ENCODE data around the gene PPP1R7.

DNA sequence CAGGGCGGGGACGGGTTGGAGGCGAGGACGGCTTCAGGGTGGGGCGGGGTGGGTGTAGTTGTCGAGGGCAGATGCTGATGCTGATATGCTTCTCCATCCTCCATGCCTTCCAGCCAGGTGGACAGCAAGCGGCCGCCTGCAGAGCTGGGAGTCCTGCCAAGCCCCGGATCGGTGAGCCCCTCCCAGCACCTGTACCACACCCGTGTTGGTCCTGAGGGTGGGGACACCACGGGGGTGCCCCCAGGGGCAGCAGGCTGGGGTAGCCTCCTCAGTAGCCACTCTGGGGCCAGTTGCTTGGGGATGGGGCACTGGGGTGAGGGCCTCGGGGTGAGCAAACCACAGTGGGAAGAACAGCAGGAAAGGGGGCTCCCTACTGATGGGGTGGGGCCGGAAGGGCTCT lies 40.8 kb downstream of the PPP1R7 start:
- TF ChIP-seq, protein P1, sequence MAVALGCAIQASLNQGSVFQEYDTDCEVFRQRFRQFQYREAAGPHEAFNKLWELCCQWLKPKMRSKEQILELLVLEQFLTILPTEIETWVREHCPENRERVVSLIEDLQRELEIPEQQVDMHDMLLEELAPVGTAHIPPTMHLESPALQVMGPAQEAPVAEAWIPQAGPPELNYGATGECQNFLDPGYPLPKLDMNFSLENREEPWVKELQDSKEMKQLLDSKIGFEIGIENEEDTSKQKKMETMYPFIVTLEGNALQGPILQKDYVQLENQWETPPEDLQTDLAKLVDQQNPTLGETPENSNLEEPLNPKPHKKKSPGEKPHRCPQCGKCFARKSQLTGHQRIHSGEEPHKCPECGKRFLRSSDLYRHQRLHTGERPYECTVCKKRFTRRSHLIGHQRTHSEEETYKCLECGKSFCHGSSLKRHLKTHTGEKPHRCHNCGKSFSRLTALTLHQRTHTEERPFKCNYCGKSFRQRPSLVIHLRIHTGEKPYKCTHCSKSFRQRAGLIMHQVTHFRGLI (tag by site-specific recombination; IDR thresholded peaks at IDR 0.05) = no peak
- no peak for TF ChIP-seq ZNF169 (tag by site-specific recombination; IDR thresholded peaks at IDR 0.05)
